Adipocyte (in vitro differentiated cells): ENCODE measurements around the gene RMC1.
"Not testable (repeated sequence)": the region's sequence is repeated elsewhere in the genome, so short reads cannot be mapped to it uniquely, and the experiment has no call there.

ENCODE experiments used
- DNase-seq: peaks from one replicate; pipeline ENCODE4 v3.0.0-alpha.2; 2015; ENCODE audit warnings: low read depth
- H3K27me3 ChIP-seq: replicated peaks from 2 replicates; pipeline ENCODE4 v1.7.0; 2013; ENCODE audit warnings: mild to moderate bottlenecking, low read length, moderate library complexity; ENCODE audit not compliant: control insufficient read depth, insufficient read depth
- H3K36me3 ChIP-seq: 2 replicates; pipeline ENCODE4 v1.7.0; 2013; ENCODE audit warnings: low read length, mild to moderate bottlenecking, moderate library complexity; ENCODE audit not compliant: control insufficient read depth, insufficient read depth, severe bottlenecking
- H3K4me1 ChIP-seq: 2 replicates; pipeline ENCODE4 v1.7.0; 2013; ENCODE audit warnings: mild to moderate bottlenecking, low read length, moderate library complexity; ENCODE audit not compliant: control insufficient read depth, insufficient read depth
- H3K4me3 ChIP-seq: 2 replicates; pipeline ENCODE4 v1.7.0; 2013; ENCODE audit warnings: mild to moderate bottlenecking, low read length, moderate library complexity
- H3K9ac ChIP-seq: 2 replicates; pipeline ENCODE4 v1.7.0; 2013; ENCODE audit warnings: mild to moderate bottlenecking, low read length, moderate library complexity
- H3K9me3 ChIP-seq: 2 replicates; pipeline ENCODE4 v1.7.0; 2013; ENCODE audit warnings: mild to moderate bottlenecking, low read length, moderate library complexity; ENCODE audit not compliant: control insufficient read depth

Gene RMC1

DNA sequence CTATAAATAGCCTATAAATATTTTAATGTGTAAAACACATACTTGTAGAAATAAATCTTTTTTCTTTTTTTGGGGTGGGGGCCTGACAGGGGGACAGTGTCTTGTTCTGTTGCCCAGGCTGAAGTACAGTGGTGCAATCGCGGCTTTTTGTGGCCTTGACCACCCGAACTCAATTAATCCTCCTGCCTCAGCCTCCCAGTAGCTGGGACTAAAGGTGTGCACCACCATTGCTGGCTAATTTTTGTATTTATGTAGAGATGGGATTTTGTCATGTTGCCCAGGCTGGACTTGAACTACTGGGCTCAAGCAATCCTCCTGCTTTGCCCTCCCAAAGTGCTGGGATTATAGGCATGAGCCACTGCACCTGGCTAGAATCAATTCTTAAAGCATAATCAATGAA lies 45.4 kb downstream of the RMC1 start:
- DNase-seq, result no peak
- H3K4me3 ChIP-seq, result no peak overlapping the region

GRCh38 chr18:23550898-23551297 lies 47.6 kb downstream of the RMC1 start:
- no peak overlapping the region for H3K9ac ChIP-seq
- peaks cover 12% of the 10 kb centered on the region for H3K4me1 ChIP-seq
- H3K27me3 ChIP-seq, result no peaks in the 10 kb centered on the region
- DNase-seq, result no peak
- H3K9me3 ChIP-seq, result no peaks in the 10 kb centered on the region
- H3K4me3 ChIP-seq, result no peak overlapping the region
- H3K36me3 ChIP-seq, result peaks cover 84% of the 10 kb centered on the region

More for the DNA sequence above, 45.4 kb downstream of the RMC1 start:
- Histone ChIP-seq H3K27me3 (no peaks in the 10 kb centered on the region), H3K9ac (no peak overlapping the region), H3K36me3 (peaks cover 83% of the 10 kb centered on the region), H3K4me1 (peaks cover 12% of the 10 kb centered on the region), H3K9me3 (no peaks in the 10 kb centered on the region)

- peaks cover 86% of the 10 kb centered on the region for H3K36me3 ChIP-seq
- peaks cover 12% of the 10 kb centered on the region for H3K4me1 ChIP-seq
- no peaks in the 10 kb centered on the region for H3K9me3 ChIP-seq
- H3K9ac ChIP-seq, result no peak overlapping the region
- DNase-seq, result no peak
- H3K4me3 ChIP-seq, result no peak overlapping the region
- H3K27me3 ChIP-seq, result no peaks in the 10 kb centered on the region
Observed at GRCh38 chr18:23551978-23552377, 48.7 kb downstream of the RMC1 start.

DNA sequence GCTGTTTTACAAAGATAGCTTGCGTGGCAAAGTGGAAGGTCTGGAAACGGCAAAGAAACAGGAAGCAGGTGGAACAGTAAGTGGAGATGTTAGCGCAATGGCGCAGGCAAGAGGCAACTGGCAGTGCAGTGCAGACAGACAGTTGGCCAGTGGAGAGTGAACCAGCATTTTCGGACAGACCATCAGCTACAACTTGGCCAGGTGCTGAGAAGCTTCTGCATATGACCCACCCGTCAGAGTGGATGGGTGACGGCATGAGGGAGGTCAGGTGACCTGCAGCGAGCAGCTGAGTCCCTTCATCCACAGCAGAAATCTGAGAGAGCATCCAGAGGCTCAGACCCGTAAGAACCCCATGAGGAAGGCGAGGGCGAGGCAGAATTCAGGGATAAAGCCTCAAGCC lies 49.2 kb downstream of the RMC1 start:
- no peaks in the 10 kb centered on the region for H3K27me3 ChIP-seq
- H3K9me3 ChIP-seq, result no peaks in the 10 kb centered on the region
- H3K36me3 ChIP-seq, result peaks cover 84% of the 10 kb centered on the region
- H3K4me3 ChIP-seq, result no peak overlapping the region
- H3K4me1 ChIP-seq, result peaks cover 12% of the 10 kb centered on the region
- no peak for DNase-seq
- H3K9ac ChIP-seq, result no peak overlapping the region

- no peaks in the 10 kb centered on the region for H3K27me3 ChIP-seq
- no peak for DNase-seq
- no peak overlapping the region for H3K9ac ChIP-seq
- H3K4me3 ChIP-seq, result no peak overlapping the region
- peaks cover 8% of the 10 kb centered on the region for H3K4me1 ChIP-seq
- H3K36me3 ChIP-seq, result peaks cover 87% of the 10 kb centered on the region
- H3K9me3 ChIP-seq, result no peaks in the 10 kb centered on the region
Observed at GRCh38 chr18:23553887-23554286, 50.6 kb downstream of the RMC1 start.

GRCh38 chr18:23556145-23556780 lies 53.0 kb downstream of the RMC1 start:
- no peaks in the 10 kb centered on the region for H3K27me3 ChIP-seq
- DNase-seq, result no peak
- no peak overlapping the region for H3K4me3 ChIP-seq
- no peaks in the 10 kb centered on the region for H3K9me3 ChIP-seq
- H3K4me1 ChIP-seq, result peaks cover 8% of the 10 kb centered on the region
- H3K9ac ChIP-seq, result no peak overlapping the region
- H3K36me3 ChIP-seq, result peaks cover 95% of the 10 kb centered on the region

DNA sequence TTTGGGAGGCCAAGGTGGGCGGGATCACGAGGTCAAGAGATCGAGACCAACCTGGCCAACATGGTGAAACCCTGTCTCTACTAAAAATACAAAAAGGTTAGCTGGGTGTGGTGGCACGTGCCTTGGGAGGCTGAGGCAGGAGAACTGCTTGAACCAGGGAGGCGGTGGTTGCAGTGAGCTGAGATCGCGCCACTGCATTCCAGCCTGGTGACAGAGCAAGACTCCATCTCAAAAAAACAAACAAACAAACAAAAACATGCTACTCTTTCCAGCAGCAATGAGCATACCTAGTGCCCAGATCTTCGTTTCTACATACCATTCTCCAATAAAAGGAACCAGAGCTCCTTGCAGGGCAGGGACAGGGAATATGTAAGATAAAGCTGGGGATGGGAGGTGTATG lies 54.2 kb downstream of the RMC1 start:
- not testable (repeated sequence) for H3K4me1 ChIP-seq, H3K9ac ChIP-seq, H3K27me3 ChIP-seq, DNase-seq, H3K9me3 ChIP-seq, H3K4me3 ChIP-seq
- H3K36me3 ChIP-seq, result peaks cover 93% of the 10 kb centered on the region

- Histone ChIP-seq H3K4me1 (no peaks in the 10 kb centered on the region), H3K27me3 (no peaks in the 10 kb centered on the region), H3K9me3 (no peaks in the 10 kb centered on the region), H3K4me3 (no peak overlapping the region), H3K9ac (no peak overlapping the region), H3K36me3 (peaks cover 90% of the 10 kb centered on the region)
- no peak for DNase-seq
Observed at GRCh38 chr18:23560186-23560585, 56.9 kb downstream of the RMC1 start.

DNA sequence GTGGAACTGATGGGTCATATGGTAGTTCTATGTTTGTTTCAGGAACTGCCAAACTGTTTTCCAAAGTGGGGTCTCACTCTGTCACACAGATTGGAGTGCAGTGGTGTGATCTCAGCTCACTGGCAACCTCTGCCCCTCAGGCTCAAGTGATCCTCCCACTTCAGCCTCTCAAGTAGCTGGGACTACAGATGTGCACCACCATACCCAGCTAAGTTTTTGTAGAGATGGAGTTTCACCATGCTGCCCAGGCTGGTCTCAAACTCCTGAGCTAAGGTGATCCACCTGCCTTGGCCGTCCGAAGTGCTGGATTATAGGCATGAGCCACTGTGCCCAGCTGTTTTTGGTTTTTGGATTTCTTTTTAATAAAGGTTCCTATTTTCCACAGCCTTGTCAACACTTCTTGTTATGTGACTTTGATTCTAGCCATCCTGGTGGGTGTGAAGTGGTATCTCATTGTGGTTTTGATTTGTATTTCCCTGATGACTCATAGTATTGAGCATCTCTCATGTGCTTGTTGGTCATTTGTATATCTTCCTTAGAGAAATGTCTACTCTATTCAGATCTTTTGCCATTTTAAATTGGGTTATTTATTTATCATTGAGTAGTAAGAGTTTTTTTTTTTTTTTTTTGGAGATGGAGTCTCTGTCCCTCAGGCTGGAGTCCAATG lies 60.2 kb downstream of the RMC1 start:
- peaks cover 89% of the 10 kb centered on the region for H3K36me3 ChIP-seq
- no peak overlapping the region for H3K4me3 ChIP-seq
- H3K27me3 ChIP-seq, result no peaks in the 10 kb centered on the region
- no peaks in the 10 kb centered on the region for H3K9me3 ChIP-seq
- peaks cover 9% of the 10 kb centered on the region for H3K4me1 ChIP-seq
- no peak overlapping the region for H3K9ac ChIP-seq
- no peak for DNase-seq

DNA sequence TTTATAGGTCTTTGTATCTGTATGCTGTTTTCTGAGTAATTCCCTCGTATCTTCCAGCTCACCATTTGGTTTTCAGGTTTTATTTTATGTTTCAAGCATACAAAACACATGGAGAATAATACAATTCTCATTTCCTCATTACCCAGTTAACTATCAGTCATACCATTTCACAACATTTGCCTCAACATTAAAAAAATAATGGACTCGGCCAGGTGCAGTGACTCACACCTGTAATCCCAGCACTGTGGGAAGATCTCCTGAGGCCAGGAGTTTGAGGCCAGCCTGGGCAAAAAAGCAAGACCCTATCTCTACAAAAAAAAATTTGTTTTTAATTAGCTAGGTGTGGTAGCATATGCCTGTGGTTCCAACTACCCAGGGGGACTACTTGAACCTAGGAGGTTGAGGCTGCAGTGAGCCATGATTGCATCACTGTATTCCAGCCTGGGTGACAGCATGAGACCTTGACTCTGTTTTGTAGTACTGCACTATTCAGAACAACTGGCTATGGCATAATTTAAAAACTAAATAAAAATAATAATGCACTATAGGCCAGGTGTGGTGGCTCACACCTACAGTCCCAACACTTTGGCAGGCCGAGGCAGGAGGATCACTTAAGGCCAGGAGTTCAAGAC lies 62.7 kb downstream of the RMC1 start:
- H3K9me3 ChIP-seq, result no peaks in the 10 kb centered on the region
- peaks cover 84% of the 10 kb centered on the region for H3K36me3 ChIP-seq
- H3K9ac ChIP-seq, result no peak overlapping the region
- H3K4me3 ChIP-seq, result no peak overlapping the region
- H3K4me1 ChIP-seq, result peaks cover 29% of the 10 kb centered on the region
- no peak for DNase-seq
- no peaks in the 10 kb centered on the region for H3K27me3 ChIP-seq

DNA sequence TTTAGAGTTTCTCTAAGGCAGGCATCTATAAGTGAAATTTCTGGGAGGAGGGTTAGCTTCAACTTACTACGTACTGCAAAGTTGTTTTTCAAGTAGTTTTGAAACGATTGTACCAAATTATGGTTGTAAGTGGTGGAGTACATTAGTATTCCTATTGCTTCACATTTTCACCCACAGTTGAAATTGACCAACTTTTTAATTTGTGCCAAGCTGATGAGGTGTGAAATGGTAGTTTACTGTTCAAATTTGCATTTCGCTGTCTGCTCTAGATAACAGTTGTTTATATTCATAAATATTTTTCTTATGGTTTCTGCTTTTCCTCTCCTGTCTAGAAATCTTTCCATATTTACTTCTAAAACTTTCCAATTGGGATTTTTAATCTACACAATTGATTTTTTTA lies 64.4 kb downstream of the RMC1 start:
- Histone ChIP-seq H3K36me3 (peaks cover 78% of the 10 kb centered on the region), H3K9ac (no peak overlapping the region), H3K4me1 (peaks cover 37% of the 10 kb centered on the region), H3K9me3 (no peaks in the 10 kb centered on the region), H3K27me3 (no peaks in the 10 kb centered on the region), H3K4me3 (no peak overlapping the region)
- no peak for DNase-seq
